HT1080 (cell line): Measurements from ENCODE around the gene ACOT2. TPM values are rescaled to one million over a fixed set of nuclear protein-coding genes. Genes with fewer than 3 reads are reported as not detected.
"Not testable (repeated sequence)": the region's sequence is repeated elsewhere in the genome, so short reads cannot be mapped to it uniquely, and the experiment has no call there.

Experiments
- DNase-seq: peaks from one replicate; pipeline ENCODE4 v3.0.0-alpha.2; 2015; ENCODE audit warnings: low read depth
- total RNA-seq: library from RNA; depleted of rRNA; stranded (reverse); fragments of >200 nt; shearing (Covaris generic); gene quantifications from 2 replicates; pipeline ENCODE4 v1.2.3, GENCODE V29; 2014

Gene ACOT2
- total RNA-seq, 1 experiment from 2014 or later = 13.7 TPM

DNA sequence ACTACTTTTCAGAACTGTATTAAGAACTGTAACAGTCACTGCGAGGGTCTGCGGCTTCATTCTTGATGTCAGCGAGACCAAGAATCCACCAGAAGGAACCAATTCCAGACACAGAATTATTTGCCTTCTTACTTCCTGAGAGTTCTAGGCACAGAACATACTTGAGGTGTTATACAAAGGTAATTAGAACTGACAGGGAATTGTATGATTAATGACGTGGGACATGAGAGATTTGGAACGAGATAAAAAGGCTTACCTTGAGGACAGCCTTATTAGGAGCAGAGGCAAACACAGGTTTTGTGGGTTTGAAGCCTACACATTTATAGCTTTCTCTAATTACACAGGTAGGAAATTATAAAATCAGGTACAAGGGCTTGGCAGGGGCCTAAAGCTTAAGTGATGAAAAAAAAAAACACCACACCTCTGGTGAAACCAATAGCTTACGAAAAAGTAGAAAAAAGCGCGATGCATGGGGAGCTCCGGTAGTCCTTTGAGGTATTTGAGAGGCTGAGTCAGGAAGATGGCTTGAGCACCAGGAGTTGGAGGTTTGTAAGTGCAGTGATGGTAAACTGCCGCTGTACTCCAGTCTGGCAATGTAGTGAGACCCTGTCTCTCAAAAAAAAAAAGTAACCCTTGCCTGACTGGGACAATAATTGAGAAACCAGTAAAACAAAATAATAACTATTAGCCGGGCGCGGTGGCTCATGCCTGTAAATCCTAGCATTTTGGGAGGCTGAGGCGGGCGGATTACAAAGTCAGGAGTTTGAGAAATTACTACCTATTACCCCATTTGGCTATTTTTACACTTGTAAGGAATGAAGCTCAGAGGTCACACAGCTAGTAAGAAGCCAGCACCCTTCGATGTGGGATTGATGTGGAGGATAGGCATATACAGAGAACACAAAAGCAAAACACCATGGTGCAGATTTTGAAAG lies 795 bp upstream of the ACOT2 start:
- no peak for DNase-seq

DNA sequence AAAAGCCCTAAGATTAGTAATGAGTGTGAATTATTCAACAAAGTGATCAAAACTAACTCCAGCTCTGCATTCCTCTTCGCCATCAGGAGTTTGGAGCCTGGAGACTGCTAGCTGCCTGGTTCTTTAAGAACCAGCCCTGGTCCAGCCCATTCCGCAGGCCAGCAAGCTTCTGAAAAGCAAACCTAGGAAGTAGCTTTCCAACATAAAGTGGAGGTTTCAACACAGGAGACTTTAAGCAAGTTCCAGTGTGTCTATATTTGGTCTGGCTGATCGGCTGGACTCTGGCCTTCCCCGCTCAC lies 178 bp upstream of the ACOT2 start:
- DNase-seq = not testable (repeated sequence)

DNA sequence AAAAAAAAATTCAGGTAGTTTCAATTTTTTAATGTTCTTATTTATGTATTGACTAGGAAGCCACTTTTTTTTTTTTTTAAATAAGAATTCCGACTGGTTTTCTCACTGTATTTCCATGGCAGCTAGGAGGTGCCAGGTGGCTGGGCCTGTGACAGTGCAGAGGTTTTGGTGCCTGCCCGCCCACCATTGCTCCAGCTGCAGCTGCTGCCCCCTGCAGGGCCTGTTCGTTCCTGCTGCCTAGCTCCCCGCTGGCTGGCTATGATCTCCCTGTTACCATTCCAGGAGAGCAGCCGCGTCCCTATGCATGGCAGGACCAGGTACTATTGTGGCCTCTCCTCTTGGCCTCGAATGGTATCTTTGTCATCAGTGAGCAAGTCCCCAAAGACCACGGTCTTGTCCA lies 1.9 kb downstream of the ACOT2 start:
- DNase-seq = peak; percentile 37

DNA sequence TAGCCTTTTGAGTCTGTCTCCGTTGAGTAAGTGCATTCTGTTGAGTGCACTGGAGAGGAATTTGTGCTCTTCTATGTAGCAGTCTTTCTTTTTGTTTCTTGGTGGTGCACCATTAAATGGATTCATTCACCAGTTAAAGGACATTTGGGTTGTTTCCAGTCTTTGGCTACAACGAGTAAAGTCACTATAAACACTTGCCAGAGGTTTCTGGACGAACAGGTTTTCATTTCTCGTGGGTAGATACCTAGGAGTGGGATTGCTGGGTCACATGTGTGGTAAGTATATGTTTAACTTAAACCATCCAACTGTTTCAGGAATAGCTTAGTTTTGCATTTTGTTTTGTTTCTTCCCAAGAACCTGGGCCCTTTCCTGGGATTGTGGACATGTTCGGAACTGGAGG lies 4.0 kb downstream of the ACOT2 start:
- not testable (repeated sequence) for DNase-seq

DNA sequence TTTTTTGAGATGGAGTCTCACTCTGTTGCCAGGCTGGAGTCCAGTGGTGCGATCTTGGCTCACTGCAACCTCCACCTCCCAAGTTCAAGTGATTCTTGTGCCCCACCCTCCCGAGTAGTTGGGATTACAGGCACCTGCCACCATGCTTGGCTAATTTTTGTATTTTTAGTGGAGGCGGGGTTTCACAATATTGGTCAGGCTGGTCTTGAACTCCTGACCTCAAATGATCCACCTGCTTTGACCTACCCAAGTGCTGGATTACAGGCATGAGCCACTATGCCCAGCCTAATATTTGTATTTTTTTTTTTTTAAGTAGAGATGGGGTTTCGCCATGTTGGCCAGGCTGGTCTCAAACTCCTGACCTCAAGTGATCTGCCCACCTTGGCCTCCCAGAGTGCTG lies 4.7 kb downstream of the ACOT2 start:
- not testable (repeated sequence) for DNase-seq

DNA sequence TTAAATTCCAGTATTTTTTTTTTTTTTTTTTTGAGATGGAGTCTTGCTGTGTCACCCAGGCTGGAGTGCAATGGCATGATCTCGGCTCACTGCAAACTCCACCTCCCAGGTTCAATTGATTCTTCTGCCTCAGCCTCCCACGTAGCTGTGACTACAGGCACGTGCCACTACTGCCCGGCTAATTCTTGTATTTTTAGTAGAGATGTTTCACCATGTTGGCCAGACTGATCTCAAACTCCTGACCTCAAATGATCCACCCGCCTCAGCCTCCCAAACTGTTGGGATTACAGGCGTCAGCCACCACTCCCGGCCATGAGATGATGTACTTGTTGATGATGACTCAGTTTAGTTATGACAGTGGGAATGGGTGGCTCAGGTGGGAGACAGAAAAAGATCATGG lies 5.2 kb downstream of the ACOT2 start:
- DNase-seq = not testable (repeated sequence)

DNA sequence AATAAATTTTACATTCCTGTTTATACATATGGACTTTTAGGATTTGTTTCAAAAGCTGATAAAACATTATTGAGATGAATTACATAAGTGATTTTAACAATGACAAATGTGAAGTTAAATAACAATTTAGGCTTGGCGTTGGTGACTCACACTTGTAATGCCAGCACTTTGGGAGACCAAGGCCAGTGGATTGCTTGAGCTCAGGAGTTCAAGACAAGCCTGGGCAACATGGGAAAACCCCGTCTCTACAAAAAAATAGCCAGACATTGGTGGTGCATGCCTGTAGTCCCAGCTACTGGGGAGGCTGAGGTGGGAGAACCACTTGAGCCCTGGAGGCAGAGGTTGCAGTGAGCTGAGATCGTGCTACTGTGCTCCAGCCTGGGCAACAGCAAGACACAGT lies 7.4 kb downstream of the ACOT2 start:
- DNase-seq = no peak

DNA sequence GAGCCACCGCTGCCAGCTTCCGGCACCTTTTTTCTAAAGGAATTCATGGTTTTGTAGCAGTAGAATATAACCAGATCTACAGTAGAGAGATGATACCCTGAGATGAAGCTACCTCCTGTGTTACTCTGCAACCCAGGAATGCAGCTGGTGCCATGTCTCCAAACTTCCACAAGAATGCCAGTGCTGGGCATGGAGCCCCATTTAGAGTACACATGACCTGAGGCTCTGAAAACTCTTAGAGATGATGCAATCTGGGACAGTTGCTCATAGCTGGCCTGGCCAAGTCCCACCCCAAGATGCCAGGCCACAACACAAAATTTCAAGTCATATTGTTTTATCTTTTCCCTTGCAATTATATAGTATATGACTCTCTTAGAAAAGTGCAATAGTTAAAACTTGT lies 8.2 kb downstream of the ACOT2 start:
- not testable (repeated sequence) for DNase-seq

DNA sequence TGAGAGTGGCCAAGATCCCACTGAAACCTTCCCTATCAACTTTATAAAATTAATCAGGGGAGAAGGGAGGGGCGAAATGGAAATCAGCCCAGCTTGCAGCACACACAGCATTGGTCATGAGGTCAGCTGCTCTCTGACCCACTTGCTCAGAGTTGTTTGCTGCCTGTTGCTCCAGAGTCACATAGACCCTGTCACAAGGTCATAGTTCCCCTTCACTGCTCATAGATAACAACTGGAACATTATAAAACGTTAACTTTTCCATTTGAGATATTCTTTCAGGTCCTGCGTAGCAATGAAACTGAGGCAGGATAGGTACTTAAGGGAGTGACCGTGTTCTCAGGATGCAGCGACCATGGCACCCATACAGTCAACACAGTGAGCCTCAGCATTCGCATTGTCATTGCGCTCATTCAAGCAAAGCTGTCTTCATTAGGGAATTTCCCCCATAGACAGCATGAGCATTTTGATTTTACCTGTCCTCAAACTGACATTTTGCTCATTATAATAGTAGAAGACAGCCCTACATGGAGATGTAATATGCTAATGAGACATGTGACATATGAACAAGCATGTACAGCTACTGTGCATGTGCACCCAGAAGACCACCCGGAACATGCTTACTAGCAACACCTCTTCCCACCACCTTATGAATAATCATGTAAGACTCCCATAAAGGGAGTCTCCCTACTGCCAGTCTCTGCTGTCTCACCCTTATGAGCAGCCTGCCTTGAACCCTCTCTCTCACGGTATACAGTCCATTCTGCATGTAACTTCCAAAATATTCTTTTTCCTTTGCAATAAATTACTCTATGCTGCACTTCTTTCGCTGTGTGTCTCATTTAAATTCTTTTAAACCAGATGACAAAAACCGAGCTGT lies 13.3 kb downstream of the ACOT2 start:
- not testable (repeated sequence) for DNase-seq

DNA sequence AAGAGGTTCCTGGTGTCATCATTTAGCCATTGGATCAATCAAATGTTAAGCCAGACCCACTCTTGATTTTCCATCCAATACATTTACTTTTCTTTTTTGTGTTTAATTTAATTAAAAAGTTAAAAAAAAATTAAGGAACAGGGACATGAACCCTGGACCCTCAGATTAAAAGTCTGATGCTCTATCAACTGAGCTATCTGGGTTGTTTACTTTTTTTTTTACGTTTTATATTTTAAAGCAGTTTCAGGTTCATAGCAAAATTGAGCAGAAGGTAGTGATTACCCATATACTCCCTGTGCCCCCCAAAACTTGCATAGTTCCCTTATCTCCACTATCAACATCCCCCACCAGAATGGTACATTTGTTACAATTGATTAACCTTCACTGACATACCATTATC lies 19.7 kb downstream of the ACOT2 start:
- no peak for DNase-seq

DNA sequence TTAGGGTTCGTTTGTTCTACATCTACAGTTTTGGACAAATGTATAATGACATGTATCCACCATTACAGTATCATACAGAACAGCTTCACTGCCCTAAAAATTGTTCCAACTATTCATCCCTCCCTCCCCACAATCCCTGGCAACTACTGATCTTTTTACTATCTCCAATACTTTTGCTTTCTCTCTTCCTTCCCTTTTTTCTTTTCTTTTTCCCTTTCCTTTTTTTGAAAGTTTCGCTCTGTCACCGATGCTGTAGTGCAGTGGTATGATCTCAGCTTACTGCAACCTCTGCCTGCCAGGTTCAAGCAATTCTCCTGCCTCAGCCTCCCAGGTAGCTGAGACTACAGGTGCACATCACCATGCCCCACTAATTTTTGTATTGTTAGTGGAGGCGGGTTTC lies 20.1 kb downstream of the ACOT2 start:
- DNase-seq = no peak

DNA sequence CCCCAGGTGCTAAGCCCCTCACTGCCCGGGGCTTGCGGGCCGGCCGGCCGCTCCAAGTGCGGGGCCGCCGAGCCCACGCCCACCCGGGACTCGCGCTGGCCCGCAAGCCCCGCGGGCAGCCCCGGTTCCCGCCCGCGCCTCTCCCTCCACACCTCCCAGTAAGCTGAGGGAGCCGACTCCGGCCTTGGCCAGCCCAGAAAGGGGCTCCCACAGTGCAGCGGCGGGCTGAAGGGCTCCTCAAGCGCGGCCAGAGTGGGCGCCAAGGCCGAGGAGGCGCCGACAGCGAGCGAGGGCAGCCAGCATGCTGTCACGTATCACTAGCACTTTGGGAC lies 21.6 kb downstream of the ACOT2 start:
- not testable (repeated sequence) for DNase-seq

DNA sequence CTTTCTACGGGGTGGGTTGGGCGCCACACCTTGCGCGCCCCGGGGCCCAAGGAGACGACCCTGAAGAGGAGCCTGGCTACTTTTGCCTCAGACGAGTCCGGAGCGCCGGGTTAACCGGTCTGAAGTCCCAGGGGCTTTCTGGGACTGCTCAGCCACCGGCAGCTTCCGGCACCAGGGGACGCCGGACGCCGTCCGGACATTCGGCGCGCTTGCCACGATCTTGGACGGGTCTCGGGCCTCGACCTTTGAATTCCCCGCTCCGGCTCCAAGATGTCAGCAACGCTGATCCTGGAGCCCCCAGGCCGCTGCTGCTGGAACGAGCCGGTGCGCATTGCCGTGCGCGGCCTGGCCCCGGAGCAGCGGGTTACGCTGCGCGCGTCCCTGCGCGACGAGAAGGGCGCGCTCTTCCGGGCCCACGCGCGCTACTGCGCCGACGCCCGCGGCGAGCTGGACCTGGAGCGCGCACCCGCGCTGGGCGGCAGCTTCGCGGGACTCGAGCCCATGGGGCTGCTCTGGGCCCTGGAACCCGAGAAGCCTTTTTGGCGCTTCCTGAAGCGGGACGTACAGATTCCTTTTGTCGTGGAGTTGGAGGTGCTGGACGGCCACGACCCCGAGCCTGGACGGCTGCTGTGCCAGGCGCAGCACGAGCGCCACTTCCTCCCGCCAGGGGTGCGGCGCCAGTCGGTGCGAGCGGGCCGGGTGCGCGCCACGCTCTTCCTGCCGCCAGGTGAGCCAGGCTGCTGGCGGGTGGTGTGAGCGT lies 22.9 kb downstream of the ACOT2 start, which contains the start of gene ACOT4:
Gene ACOT4 (plus strand): TSS at position 184 of the 760 bp plus-strand sequence. CDS start 87 bp downstream, at position 271.
- DNase-seq = no peak

DNA sequence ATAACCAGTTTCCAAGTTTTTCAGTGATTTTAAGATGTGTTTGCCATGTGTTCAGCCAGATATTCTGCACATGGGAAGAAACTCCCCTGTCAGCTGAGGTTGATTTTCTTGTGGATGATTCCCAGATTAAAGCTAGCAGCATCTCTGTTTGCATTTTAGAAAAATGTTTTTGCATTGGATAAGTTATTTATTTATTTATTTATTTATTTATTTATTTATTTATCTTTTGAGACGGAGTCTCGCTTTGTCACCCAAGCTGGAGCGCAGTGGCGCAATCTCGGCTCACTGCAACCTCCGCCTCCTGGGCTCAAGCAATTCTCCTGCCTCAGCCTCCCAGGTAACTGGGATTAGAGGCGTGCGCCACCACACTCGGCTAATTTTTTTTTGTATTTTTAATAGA lies 25.5 kb downstream of the ACOT2 start:
- DNase-seq = no peak

DNA sequence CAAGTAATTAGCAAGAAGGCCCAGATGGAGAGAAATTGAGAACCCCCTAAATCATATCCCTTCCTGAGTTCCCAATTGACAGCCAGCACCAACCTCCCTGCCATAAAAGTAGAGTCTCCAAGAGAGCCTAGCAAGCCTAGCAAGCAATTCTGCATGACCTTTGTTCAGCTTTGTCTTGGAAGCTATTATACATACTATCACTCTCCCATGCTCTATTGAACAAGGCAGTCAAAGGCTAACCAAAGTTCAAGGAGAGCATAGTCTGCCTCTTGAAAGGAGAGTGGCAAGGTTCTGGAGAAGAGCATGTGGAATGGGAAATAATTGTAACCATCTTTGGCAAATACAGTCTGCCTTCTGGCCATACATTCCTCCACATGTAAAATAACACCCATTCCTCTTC lies 30.5 kb downstream of the ACOT2 start:
- DNase-seq = no peak

DNA sequence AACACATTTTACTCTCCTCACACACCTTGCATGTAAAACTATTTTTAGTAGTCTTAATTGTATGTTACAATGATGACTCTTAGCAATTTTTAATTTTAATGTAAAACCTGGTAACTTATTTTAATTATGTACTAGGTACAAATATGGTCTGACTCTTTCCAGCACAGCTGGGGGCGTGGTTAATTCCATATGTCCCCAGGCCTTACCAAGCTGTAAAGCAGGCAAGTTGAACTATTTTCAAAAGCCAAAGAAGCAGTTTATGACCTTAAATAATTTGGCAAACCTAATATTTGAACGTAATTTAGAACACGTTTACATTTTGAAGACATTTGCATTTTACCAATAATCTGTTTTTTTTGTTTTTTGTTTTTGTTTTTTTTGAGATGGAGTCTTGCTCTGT lies 34.0 kb downstream of the ACOT2 start:
- DNase-seq = no peak

DNA sequence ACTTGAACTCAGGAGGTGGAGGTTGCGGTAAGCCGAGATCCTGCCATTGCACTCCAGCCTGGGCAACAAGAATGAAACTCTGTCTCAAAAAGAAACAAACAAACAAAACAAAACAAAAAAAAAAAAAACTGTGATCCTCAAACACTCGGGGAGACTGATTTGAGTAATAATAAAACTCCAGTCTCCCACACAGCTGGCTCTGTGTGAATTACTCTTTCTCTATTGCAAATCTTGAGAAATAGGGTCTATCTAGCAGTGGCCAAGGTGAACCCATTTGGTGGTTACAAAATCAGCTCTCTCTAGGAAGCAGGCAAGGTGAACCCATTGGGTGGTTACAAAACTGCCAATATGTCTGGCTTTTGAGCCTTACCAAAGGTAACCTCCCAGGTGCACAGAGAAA lies 37.3 kb downstream of the ACOT2 start:
- DNase-seq = no peak

DNA sequence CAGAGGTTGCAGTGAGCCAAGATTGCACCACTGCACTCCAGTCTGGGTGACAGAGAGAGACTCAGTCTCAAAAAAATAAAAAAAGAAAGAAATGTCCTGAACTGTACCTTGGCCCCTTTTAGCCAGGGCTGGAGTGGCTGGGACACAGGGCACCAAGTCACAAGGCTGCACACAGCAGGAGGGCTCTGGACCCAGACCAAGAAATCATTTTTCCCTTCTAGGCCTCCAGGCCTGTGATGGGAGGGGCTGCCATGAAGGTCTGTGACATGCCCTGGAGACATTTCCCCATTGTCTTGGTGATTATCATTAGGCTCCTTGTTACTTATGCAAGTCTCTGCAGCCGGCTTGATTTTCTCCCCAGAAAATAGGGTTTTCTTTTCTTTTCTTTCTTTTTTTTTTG lies 38.2 kb downstream of the ACOT2 start:
- no peak for DNase-seq

DNA sequence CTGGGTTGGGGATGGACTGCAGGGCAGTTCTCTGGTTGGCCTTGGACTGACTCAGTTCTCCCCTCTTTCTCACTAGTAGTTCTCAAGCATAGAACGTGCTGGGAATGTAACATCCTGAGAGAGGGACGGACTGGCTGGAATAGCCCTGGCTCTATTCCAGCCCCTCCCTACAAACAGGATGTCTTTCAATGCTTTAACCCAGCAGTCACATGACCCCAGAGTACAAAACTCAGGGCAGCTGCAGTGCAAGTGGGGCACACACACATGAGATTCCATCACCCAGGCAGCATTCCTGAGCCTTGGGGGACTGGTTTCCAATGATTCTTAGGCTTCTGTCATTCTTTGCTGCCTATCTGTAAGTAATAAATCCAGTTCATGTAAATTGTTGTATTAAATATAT lies 41.7 kb downstream of the ACOT2 start:
- DNase-seq = peak; percentile 13

DNA sequence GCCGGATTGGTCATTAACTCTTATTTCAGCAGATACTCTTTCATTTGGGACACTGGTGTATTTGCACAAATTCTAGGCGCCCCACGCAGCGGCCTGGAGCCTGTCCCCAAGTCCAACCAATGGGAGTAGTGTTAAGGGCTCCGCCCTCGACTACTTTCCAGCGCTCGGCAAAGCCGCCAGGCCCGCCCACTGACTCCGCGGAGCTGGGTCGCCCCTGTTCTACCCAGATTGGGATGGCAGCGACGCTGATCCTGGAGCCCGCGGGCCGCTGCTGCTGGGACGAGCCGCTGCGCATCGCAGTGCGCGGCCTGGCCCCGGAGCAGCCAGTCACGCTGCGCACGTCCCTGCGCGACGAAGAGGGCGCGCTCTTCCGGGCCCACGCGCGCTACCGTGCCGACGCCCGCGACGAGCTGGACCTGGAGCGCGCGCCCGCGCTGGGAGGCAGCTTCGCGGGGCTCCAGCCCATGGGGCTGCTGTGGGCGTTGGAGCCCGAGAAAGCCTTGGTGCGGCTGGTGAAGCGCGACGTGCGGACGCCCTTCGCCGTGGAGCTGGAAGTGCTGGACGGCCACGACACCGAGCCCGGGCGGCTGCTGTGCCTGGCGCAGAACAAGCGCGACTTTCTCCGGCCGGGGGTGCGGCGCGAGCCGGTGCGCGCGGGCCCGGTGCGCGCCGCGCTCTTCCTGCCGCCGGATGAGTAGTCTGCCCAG lies 43.5 kb downstream of the ACOT2 start, which contains the start of gene ACOT6:
Gene ACOT6 (plus strand): TSS at position 179 of the 707 bp plus-strand sequence. CDS start 55 bp downstream, at position 234.
- peak; percentile 50 for DNase-seq

DNA sequence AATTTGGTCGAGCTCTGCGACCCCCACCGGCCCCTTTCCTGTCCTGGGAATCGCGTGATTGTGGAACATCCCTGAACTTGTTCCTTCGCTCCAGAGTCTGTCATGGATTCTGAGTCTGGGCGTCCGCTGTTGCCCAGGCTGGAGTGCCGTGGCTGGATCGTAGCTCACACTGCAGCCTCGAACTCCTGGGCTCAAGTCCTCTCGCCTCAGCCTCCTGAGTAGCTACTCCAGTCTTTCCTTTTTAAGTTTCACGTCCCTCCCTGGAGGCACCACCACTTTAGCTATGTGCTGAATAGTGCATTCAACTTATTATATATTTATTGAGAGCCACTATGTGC lies 44.0 kb downstream of the ACOT2 start:
- DNase-seq = no peak
